ENCODE measurements around the gene CCDC187.
"Not testable (repeated sequence)": the region's sequence is repeated elsewhere in the genome, so short reads cannot be mapped to it uniquely, and the experiment has no call there.

CCDC187 gene

GRCh38 chr9:136237486-136238341, 66.2 kb downstream of the CCDC187 start:
- no peak for DNase-seq

GRCh38 chr9:136236471-136237410, 67.2 kb downstream of the CCDC187 start:
- not testable (repeated sequence) for DNase-seq

GRCh38 chr9:136235709-136236455, 68.0 kb downstream of the CCDC187 start:
- no peak for DNase-seq

DNA sequence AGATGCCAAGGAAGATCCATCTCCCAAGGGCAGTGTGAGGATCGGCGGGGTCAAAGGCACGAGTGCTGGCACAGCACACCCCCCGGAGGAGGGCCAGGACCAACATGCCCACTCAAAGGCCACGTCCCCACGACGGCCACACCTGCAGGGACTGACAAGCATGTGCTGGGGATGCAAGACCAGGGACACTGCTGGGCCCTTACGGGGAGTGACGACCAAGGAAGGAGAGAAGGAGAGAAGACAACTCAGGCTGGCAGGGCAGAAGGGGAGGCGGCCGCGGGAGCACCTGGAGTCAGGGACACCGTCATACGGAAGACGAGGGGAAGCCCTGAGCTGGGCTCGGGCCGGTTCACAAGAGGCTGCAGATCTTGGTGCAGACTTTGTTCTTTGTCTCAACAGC, 68.7 kb downstream of the CCDC187 start:
- DNase-seq, result no peak

DNA sequence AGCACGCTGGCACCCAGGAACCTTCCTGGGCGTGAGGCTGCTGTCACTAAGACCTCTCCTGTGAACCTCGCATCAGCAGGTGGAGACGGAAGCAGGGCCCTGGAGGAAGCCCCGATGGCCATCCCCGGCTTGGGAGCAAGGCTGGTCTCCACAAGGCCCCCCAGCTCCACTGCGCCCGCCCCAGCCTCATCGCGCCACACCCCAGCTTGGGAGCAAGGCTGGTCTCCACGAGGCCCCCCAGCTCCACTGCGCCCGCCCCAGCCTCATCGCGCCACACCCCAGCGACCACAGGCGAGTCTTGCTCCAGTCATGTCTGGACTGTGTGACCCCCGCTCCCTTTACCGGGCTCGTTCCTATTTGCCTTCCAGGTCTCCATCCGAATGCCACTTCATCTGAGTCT, 69.3 kb downstream of the CCDC187 start:
- no peak for DNase-seq

- DNase-seq, result no peak
Measured at GRCh38 chr9:136233868-136234267, 70.0 kb downstream of the CCDC187 start.

DNA sequence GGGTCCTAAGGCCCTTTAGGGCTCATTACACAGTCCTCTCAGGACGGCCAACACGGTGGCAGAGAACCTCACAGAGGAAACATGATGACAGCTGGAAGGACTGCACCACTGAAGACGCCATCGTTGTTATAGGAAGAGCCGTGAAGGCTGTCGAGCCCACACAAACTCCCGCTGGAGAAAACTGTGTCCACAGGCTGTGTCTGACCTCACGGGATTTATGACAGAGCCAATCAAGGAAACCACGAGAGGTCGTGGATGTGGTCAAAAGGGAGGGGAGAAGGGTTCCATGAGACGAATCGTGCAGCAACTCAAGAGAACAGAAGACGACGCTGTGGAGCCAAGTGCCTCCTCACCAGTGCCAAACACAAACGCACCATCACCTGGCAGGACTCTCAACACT, 70.5 kb downstream of the CCDC187 start:
- DNase-seq, result no peak

DNA sequence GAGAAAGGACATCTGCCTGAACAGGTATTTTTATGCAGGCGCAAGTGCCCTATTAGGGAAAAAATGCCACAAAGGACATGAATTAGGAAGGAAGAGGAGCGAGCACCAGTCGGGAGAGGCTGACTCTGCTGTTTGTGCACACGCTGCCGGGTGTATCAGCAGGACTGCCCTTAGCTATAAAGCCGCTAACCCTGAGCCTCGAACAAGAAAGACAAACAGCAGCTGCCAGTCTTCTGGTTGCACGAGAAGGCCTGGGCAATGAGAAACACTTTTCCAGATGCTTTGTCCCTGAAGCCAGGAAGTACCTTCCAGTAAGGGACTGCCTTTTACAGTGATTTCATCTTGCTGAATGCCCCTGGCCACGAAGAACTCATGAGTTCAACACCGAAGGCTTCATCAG, 70.9 kb downstream of the CCDC187 start:
- no peak for DNase-seq

DNA sequence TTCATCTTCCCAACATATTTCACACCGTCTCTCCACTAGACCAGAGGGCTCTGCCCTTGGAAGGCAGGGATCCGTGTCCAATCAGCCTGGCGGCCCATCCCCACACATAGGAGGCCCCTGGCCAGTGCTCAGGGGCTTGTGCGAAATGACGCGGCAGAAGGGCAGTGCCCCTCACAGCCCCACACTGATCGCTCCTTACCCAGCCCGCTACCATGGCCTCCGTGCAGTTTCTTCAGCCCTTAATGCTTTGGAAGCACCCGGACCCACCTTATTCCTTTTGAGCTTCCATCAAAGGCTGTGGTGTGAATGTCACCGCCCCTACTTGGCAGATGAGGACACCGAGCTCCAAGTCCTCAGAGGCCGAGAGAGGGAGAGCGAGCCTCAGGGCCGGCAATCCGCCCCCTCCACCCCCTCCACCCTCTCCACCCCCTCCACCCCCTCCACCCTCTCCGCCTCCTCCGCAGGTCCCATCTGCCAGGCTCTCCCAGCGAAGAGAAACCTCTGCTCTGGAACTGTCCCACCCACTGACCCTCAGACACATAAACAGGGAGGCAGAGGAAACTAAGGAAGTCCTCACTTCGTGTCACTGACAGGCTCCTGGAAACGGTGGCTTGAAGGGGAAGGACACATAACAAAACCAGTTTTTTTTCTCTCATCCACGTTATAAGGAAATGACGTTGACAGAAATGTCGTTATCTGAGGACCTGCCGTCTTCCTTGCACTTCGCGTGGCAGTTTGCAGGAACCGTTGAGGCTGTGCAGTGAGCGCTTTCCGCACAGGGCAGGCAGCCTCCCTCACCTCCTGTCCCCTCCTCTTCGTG, 72.2 kb downstream of the CCDC187 start:
- DNase-seq, result no peak

DNA sequence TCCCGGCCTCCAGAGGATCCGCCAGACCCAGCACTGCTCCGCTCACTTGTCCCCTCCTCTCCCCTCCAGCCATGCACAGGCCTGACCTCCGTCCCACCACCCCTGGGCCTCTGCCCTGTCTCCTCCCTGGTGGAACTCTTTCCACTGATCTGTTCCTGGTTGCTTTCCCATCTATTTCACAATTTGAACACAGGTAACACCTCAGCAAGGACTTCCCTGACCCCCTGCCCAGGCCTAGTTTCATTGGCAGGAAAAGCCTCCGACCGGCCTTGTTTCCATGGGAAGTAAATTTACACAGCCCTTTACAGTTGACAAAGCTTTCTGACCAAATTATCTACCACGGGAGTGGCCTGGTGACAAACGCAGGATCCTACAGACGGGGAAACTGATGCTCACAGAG, 73.1 kb downstream of the CCDC187 start:
- DNase-seq, result no peak

DNA sequence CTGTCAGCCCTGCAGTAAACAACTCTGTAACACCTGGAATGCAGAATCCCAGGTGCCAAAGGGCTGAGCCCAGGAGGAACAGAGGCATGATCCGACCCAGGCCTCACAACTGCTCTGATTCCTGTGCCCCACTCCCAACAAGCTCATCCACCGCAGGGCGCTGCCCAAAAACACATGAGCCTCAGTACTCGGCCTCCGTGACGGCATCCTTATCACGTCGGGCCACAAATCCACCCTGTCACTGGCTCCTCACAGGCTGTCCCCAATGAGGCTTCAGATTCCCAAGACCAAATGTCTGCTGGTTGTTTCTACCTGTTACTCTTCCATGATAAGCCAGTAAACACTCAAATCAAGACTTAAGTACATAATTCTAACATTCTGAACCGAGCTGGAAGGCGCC, 73.5 kb downstream of the CCDC187 start:
- DNase-seq, result no peak

GRCh38 chr9:136229096-136230065, 74.5 kb downstream of the CCDC187 start:
- no peak for DNase-seq

GRCh38 chr9:136228107-136228875, 75.6 kb downstream of the CCDC187 start:
- DNase-seq, result no peak

DNA sequence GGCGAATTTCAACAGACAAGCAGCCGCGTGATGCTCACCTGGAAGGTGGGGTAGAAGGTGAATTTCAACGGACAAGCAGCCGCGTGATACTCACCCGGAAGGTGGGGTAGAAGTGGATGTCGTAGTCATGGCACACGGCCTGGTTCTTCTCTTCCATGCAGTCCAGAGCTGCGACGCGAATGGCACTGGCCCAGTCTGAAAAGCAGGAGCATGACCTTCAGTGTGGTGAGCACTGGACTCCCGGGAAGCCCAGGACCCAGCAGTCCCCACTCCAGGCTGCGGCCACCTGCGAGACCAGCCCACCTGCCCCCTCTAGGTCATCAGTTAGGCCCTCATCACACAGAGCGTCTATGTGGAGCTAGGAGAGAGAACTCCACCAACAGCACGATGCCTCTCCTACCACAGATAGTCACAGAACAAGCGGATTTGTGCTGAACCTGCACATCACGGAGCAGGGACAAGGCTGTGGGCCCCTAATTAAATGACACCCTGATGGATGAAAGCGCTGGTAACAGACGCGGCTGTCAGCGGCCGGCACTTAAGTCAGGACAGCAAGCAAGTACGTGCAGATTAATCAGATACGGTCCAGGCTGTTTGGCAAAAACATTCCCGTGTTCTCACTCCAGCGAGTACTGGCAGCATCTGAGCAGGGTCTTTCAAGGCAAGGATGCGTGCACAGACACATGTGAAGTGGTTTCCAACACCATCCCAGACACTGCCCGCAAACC, 77.0 kb downstream of the CCDC187 start:
- no peak for DNase-seq

DNA sequence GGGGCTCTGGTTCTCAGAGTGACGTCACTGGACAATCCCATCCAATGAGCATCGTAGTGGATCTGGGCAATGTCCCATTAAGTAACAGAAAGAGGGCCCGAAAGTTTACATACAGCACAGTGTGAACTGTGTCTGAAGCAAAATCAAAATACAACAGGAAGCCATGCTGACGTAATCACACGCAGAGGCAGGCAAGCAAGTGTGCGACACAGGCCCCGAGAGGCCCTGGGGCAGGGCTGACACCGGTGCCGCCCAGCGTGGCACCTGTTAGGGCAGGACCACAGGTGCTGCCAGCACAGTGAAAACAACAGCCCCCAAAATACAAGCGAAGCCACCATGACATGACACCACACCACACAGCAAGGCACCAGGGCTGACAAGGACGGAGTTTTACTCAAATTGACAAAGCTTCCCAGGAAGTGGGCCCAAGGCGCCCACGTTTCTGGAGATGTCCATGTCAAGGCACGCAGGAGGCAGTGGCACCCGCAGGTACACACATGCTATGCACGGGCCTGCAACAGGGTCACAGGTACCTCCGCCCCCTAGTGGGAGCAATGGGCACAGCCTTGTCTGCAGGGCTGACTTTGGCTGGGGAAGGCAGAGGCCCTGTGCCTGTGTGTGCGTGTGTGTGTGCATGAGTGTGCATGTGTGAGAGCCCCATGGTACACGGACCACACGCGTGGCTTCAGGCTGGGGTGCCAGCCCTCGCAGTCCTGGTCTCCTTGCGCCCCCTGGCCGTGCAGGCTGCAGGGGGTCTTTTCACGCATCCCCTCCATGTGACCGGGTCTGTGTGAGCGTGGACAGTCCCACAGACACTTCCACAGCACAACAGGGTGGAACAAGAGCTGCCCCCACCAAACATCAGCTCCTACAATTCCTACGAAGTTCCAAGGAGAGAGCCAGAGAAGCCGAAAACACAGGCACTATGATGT, 77.9 kb downstream of the CCDC187 start:
- peak; percentile 43 for DNase-seq

DNA sequence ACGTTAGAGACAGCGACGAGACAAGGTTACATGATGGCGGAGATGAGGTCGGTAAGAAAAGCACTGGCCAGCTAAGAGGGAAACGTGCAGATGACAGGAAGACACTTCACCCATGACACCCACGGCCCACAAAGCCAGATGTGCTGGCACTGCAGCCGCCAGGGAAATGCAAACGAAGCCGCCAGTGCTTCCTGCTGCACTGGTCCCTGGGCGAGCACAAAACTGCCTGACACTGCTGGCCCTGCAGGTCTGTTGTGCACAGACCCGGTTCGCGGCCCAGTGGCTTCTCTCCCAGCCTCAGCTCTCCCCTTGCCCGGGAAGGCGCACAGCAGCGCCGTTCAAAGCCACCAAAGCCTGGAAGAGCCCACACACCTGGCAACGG, 78.5 kb downstream of the CCDC187 start:
- DNase-seq, result no peak

GRCh38 chr9:136223871-136224640, 79.8 kb downstream of the CCDC187 start:
- no peak for DNase-seq

GRCh38 chr9:136222906-136223285, 81.0 kb downstream of the CCDC187 start:
- no peak for DNase-seq

All from NCI-H146 (cell line).